ENCODE results near the gene APMAP. TPM values are rescaled to one million over a fixed set of nuclear protein-coding genes. Genes with fewer than 3 reads are reported as not detected.

Gene APMAP
- total RNA-seq, 1 donor from 2014 or later, result 70.5 TPM

GRCh38 chr20:24969186-24970029, 23.1 kb downstream of the APMAP start:
- DNase-seq (ENCODE audit: low read depth), result no peak

- no peak for DNase-seq (ENCODE audit: low read depth)
Observed at GRCh38 chr20:24968278-24968800, 24.2 kb downstream of the APMAP start.

- DNase-seq (ENCODE audit: low read depth), result peak; percentile 88
Observed at GRCh38 chr20:24966317-24967012, 26.1 kb downstream of the APMAP start.

GRCh38 chr20:24965065-24965919, 27.3 kb downstream of the APMAP start:
- DNase-seq (ENCODE audit: low read depth), result peak; percentile 83

- peak; percentile 83 for DNase-seq (ENCODE audit: low read depth)
Observed at GRCh38 chr20:24964506-24964840, 28.1 kb downstream of the APMAP start.

GRCh38 chr20:24963672-24964505, 28.7 kb downstream of the APMAP start:
- no peak for DNase-seq (ENCODE audit: low read depth)

GRCh38 chr20:24962510-24962909, 30.0 kb downstream of the APMAP start:
- DNase-seq (ENCODE audit: low read depth), result peak; percentile 41

- no peak for DNase-seq (ENCODE audit: low read depth)
Observed at GRCh38 chr20:24962182-24962492, 30.4 kb downstream of the APMAP start.

- DNase-seq (ENCODE audit: low read depth), result no peak
Observed at GRCh38 chr20:24961384-24962181, 31.0 kb downstream of the APMAP start.

GRCh38 chr20:24960861-24961260, 31.7 kb downstream of the APMAP start:
- no peak for DNase-seq (ENCODE audit: low read depth)

GRCh38 chr20:24960302-24960801, 32.2 kb downstream of the APMAP start:
- DNase-seq (ENCODE audit: low read depth), result no peak

GRCh38 chr20:24959591-24960301, 32.8 kb downstream of the APMAP start:
- no peak for DNase-seq (ENCODE audit: low read depth)

GRCh38 chr20:24958506-24959385, 33.8 kb downstream of the APMAP start:
- DNase-seq (ENCODE audit: low read depth), result no peak

GRCh38 chr20:24957326-24958016, 35.1 kb downstream of the APMAP start:
- no peak for DNase-seq (ENCODE audit: low read depth)

GRCh38 chr20:24956001-24956841, 36.3 kb downstream of the APMAP start:
- no peak for DNase-seq (ENCODE audit: low read depth)

- DNase-seq (ENCODE audit: low read depth), result no peak
Observed at GRCh38 chr20:24955045-24955444, 37.5 kb downstream of the APMAP start.
